ENCODE data around the gene EPN2. TPM values are rescaled to one million over a fixed set of nuclear protein-coding genes. Genes with fewer than 3 reads are reported as not detected.

Gene EPN2
- total RNA-seq, 4 donors from 2014 or later: 25.6 to 145 (median 84.1) TPM

DNA sequence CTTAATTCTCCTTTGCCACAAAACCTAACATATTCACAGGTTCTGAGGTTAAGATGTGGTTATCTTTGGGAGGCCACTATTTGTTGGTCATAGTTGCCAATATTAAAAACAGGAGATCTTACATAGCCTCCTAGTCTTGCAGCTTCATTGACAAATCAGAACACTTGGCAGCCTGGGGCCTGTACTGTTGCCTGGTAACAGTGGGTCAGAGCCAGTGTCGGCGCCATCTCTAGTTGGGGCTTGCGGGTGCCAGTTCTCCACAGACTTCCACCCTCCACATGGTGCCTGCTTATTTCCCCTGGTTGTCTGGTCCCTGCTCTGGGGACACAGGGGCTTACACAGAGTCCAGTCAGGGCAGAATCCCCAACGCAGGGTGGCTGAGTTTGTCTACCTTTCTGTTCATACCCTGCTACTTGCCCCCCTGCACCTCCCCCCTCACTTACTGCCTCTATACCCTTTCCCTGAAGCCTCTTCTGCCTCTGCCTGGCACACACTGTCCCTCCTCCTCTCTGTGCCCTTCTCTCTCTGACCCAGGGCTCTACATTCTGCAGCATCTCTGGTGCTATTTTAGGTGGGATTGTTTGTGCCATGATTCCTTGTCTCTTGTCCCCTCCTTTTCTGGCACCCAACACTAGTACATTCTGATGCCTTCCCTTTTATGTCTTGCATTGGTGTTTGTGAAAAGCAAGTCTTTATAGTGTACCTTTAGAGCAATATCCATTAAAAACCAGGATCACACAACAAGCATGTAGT lies 13.4 kb downstream of the EPN2 start:
- Histone ChIP-seq H3K27ac (peak overlapping the region; percentile 72 to 96), H3K36me3 (no peaks in the 10 kb centered on the region), H3K9me3 (no peaks in the 10 kb centered on the region), H3K4me3 (no peak overlapping the region), H3K27me3 (no peaks in the 10 kb centered on the region), H3K4me1 (peaks cover 13 to 44% of the 10 kb centered on the region in 2 donors)
- DNase-seq: no peak
- intact Hi-C loops (cut with DNase I; ENCODE audit: low total_unique reads): no loop called here
- TF ChIP-seq, protein P1, sequence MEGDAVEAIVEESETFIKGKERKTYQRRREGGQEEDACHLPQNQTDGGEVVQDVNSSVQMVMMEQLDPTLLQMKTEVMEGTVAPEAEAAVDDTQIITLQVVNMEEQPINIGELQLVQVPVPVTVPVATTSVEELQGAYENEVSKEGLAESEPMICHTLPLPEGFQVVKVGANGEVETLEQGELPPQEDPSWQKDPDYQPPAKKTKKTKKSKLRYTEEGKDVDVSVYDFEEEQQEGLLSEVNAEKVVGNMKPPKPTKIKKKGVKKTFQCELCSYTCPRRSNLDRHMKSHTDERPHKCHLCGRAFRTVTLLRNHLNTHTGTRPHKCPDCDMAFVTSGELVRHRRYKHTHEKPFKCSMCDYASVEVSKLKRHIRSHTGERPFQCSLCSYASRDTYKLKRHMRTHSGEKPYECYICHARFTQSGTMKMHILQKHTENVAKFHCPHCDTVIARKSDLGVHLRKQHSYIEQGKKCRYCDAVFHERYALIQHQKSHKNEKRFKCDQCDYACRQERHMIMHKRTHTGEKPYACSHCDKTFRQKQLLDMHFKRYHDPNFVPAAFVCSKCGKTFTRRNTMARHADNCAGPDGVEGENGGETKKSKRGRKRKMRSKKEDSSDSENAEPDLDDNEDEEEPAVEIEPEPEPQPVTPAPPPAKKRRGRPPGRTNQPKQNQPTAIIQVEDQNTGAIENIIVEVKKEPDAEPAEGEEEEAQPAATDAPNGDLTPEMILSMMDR (IDR thresholded peaks at IDR 0.05): no peak
- TF ChIP-seq POLR2A (IDR thresholded peaks at IDR 0.05): no peak

DNA sequence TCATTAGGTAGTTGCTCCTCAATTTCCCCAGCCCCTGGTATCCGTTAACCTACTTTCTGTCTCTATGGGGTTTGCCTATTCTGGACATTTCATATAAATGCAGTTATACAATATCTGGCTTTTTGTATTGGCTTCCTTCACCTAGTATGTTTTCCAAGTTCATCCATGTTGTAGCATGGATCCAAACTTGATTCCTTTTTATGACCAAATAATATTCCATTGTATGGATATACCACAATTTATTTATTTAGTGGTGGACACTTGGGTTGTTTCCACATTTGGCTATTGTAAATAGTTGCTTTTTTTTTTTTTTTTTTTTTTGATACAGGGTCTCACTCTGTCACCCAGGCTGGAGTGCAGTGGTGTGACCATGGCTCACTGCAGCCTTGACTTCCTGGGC lies 15.9 kb downstream of the EPN2 start:
- no peak for DNase-seq
- Histone ChIP-seq H3K4me1 (peaks cover 5 to 25% of the 10 kb centered on the region in 2 donors), H3K27ac (no peak overlapping the region), H3K36me3 (no peaks in the 10 kb centered on the region), H3K4me3 (no peak overlapping the region), H3K27me3 (no peaks in the 10 kb centered on the region), H3K9me3 (no peaks in the 10 kb centered on the region)
- no peak for TF ChIP-seq POLR2A (IDR thresholded peaks at IDR 0.05)
- TF ChIP-seq, protein P1 (IDR thresholded peaks at IDR 0.05): no peak
- intact Hi-C loops (cut with DNase I; ENCODE audit: low total_unique reads): no loop called here

DNA sequence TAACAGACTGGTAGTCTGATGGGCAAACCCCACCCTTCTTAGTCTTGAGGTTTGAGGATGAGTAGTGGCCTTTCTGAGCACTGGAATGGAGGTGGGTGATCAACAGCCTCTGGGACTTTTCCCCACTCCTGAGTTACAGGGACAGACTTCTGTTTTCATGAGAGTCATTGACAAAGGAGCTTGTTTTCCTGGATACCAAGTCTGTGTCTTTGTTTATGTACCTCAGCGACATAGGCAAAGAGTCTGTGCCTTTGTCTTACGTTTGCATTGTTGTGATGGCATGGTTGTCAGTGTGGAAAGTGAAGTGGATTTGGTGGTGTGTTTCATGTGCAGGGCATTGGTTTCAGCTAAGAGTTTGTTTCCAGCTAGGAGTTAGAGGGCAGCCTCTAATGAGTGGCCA lies 17.5 kb downstream of the EPN2 start:
- H3K27ac ChIP-seq: no peak overlapping the region
- no peaks in the 10 kb centered on the region for H3K36me3 ChIP-seq
- H3K4me1 ChIP-seq: peaks cover 0 to 10% of the 10 kb centered on the region in 2 donors
- H3K4me3 ChIP-seq: no peak overlapping the region
- intact Hi-C loops (cut with DNase I; ENCODE audit: low total_unique reads): no loop called here
- no peaks in the 10 kb centered on the region for H3K27me3 ChIP-seq
- DNase-seq: no peak
- TF ChIP-seq POLR2A (IDR thresholded peaks at IDR 0.05): no peak
- TF ChIP-seq, protein P1 (IDR thresholded peaks at IDR 0.05): no peak
- no peaks in the 10 kb centered on the region for H3K9me3 ChIP-seq

DNA sequence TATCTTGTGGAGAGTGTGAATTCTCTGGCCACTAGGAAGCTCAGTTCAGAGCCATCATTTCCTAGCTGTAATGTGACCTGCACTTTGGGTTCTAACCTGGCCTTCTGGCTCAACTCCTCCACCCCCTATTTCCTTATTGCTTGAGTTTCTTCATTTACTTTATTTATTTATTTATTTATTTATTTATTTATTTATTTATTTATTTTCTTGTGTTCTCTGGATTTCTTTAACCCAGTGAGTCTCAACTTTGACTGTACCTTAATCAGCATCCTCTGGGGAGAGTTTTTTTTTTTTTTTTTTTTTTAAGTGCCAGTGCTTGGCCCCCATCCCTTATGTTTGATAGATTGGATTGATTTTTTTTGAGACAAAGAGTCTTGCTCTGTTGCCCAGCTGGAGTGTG lies 18.1 kb downstream of the EPN2 start:
- Histone ChIP-seq H3K27ac (no peak overlapping the region), H3K9me3 (no peaks in the 10 kb centered on the region), H3K27me3 (no peaks in the 10 kb centered on the region), H3K4me1 (peaks cover 3 to 5% of the 10 kb centered on the region in 2 donors), H3K4me3 (no peak overlapping the region), H3K36me3 (no peaks in the 10 kb centered on the region)
- no peak for TF ChIP-seq POLR2A (IDR thresholded peaks at IDR 0.05)
- TF ChIP-seq, protein P1 (IDR thresholded peaks at IDR 0.05): no peak
- intact Hi-C loops (cut with DNase I; ENCODE audit: low total_unique reads): no loop called here
- DNase-seq: no peak

DNA sequence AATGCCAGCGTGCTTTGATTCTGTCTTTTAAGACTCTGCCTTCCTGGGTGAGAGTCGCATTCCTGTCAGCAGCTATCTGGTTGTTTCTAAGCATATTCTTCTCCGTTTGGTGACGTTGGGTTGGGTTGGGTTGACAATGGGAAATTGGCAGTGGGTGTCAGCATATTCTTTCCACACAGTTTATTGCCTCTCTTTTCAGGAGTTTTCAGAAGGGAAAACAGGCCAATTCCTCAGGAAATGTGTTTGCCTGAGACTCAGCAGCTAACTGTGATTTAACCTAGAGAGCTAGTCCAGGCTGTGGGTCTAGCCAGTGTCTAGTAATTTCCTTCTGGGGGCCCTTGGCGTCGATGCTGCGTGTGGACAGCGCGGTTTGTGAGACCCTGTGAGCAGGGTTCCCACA lies 21.2 kb downstream of the EPN2 start:
- intact Hi-C loops (cut with DNase I; ENCODE audit: low total_unique reads): no loop called here
- Histone ChIP-seq H3K27ac (peak overlapping the region; percentile 22 to 53), H3K4me3 (no peak overlapping the region), H3K9me3 (no peaks in the 10 kb centered on the region), H3K27me3 (no peaks in the 10 kb centered on the region), H3K36me3 (no peaks in the 10 kb centered on the region), H3K4me1 (peaks cover 4 to 17% of the 10 kb centered on the region in 2 donors)
- no peak for TF ChIP-seq POLR2A (IDR thresholded peaks at IDR 0.05)
- TF ChIP-seq, protein P1 (IDR thresholded peaks at IDR 0.05): no peak
- no peak for DNase-seq

Data from uterus (tissue), 4 donors.